ENCODE data around the gene OR1F1. TPM values are rescaled to one million over a fixed set of nuclear protein-coding genes. Genes with fewer than 3 reads are reported as not detected.
"Not testable (repeated sequence)": the region's sequence is repeated elsewhere in the genome, so short reads cannot be mapped to it uniquely, and the experiment has no call there.

OR1F1 gene
- total RNA-seq, 1 donor from 2014 or later, result not detected

DNA sequence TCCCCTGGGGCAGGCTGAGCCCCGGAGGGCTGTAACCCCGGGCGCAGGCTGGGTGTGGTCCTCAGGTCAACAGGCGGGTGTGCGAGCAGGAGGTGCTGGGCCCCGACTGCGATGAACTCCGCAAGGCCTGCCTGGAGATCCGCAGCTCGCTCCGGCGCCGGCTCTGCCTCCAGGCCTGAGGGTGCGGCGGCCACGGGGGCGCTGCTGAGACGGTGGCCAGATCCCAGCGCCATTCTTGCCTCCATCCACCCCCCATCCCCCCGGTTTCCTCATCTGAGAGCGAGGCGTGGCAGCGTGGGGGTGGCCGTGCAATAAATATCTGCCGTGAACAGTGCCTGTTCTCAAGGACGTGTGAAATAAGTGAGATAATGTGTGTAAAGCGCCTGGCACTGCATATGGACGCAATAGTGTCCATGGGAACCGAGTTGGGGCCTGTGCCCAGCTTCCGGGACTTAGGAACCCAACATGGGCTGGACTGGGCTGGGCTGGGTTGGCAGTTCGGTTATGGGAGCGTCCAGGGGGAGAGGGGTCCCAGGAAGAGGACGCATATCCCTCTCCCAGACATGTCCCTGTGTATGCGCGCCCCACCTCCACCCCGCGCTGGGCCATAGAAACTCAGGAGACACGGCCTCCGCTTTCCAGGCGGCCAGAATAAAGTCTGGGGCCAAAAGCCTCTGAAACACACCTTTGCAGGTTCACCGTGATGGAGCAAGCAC lies 38.2 kb upstream of the OR1F1 start:
- DNase-seq (ENCODE audit: low spot score) (peak; percentile 82), ATAC-seq (peak; percentile 48)
- intact Hi-C loops (cut with DNase I), result no loop called here

DNA sequence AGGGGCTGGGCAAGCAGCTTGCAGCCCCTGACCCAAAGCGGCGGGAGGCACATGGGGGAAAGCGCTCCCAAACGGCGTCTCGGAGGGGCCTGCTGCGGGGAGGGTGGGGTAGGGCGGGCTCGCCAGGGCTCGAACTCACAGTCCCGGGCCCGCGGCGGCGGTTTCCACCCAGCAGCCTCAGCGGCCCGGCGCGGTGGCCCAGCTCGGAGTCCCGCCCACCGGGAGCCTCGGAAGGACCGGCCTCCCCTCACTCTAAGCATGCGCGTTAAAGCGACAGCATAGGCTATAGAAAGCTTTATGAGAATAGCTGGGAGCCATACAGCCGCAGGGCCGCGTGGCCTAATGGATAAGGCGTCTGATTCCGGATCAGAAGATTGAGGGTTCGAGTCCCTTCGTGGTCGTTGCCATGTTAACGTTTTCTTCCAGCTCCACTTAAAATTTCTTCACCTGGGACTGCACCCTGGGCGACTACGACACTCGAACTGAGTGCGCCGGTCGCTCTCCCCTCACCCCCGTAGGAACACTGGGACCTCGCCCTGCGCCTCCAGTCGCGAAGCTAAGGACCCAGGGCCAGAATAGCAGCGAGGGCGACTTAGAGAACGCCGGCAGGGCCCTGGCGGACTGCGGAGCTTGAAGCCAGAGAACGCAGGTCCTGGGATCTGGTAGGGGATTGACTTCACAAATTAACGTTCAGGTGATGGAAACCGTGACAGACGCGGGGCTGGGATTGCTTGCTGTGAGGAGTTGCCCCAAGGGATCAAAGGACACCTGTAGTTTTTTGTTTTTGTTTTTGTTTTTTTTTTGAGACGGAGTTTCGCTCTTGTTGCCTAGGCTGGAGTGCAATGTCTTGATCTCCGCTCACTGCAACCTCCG lies 37.4 kb upstream of the OR1F1 start:
- intact Hi-C loops (cut with DNase I), result no loop called here
- peak; percentile 93 for ATAC-seq
- peak; percentile 97 for DNase-seq (ENCODE audit: low spot score)

DNA sequence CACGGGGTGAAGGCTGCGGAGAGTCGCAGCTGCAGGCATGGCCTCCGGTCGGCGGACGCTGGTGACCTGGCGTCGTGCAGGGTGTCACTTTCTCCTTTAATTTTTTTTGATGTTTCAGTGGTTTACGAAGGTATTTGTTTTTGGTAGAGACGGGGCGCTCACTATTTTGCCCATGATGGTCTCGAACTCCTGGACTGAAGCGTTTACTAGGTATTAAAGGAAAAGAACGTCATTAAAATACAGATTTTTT lies 36.1 kb upstream of the OR1F1 start:
- intact Hi-C loops (cut with DNase I), result no loop called here
- no peak for ATAC-seq
- DNase-seq (ENCODE audit: low spot score), result no peak

DNA sequence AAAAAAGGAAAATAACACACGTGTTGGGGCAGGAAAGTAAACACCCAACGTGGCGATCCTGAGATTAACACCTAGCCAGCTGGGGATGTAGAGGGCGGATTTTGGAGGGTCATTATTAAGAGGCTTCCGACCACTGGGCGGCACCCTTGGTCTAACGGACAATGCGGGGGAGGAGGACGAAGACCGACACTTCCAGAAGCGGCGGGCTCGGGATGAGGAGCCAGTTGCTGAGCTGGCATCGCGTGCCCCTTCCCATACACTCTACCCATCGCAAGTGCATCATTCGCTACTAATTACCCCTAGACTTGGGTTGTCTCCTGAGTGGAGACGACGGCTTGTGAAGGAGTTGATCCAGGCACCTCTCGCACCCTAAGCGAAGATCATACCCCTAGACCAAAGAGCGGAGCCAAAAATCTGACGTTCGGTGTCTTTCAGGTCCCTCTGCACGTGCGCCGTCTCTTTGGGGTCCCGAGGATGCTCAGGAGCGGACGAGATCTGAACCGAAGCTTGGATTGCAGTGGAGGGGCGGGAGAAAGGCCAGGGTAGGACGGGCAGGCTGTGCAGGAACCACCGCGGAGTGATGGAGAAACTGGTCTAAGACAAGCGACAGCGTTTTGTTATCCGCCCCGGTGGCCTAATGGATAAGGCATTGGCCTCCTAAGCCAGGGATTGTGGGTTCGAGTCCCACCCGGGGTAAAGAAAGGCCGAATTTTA lies 35.6 kb upstream of the OR1F1 start:
- DNase-seq (ENCODE audit: low spot score), result peak; percentile 95
- peak; percentile 75 for ATAC-seq
- intact Hi-C loops (cut with DNase I), result no loop called here

DNA sequence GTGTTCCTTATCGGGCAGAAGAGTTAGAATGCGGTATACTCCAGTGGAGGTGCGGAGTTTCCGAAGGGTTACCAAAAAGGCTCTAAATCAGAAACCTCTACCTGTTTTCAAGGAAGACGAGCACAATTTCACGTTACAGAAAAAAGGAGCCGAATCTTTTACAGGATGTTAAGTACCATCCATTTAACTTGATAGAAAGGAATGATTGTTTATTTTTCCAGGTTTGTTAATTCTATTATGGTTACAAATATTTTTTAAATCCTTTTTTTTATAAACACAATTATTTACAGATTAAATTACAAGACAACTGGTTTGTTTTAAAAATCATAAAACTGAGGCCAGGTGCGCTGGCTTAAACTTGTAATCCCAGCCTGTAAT lies 35.0 kb upstream of the OR1F1 start:
- ATAC-seq (no peak), DNase-seq (ENCODE audit: low spot score) (no peak)
- intact Hi-C loops (cut with DNase I), result no loop called here

DNA sequence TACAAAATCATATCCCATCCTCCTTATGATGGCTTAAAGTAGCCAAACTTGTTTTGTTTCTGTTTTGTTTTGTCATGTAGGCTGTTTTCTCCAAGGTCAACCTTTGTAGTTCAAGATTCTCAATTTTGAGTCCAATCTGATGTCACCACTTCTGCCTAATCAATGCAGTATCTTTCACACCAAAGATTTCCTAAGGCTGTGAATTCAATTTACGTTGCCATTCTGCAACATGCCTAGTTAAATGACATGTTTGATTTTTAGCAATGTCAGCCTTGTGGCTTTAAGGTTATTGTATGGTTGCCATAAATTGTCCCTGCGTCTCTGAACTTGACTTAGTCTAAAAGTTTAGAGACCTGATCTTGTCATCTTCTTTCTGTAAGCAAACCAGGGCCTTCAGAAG lies 32.8 kb upstream of the OR1F1 start:
- ATAC-seq, result no peak
- no peak for DNase-seq (ENCODE audit: low spot score)
- intact Hi-C loops (cut with DNase I), result no loop called here

DNA sequence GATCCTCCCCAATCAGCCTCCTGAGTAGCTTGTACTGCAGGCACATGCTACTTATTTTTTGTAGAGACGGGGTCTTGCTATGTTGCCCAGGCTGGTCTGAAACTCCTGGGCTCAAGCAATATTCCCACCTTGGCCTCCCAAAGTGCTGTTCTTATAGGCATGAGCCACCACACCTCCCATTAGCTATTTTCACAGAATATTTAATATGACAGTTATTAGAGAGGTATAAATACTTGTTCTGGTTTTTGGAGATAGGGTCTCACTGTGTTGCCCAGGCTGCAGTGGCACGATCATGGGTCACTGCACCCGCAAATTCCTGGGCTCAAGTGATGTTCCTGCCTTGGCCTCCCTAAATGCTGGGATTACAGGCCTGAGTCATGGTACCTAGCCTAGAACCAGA lies 32.0 kb upstream of the OR1F1 start:
- intact Hi-C loops (cut with DNase I), result no loop called here
- no peak for DNase-seq (ENCODE audit: low spot score)
- ATAC-seq, result no peak

DNA sequence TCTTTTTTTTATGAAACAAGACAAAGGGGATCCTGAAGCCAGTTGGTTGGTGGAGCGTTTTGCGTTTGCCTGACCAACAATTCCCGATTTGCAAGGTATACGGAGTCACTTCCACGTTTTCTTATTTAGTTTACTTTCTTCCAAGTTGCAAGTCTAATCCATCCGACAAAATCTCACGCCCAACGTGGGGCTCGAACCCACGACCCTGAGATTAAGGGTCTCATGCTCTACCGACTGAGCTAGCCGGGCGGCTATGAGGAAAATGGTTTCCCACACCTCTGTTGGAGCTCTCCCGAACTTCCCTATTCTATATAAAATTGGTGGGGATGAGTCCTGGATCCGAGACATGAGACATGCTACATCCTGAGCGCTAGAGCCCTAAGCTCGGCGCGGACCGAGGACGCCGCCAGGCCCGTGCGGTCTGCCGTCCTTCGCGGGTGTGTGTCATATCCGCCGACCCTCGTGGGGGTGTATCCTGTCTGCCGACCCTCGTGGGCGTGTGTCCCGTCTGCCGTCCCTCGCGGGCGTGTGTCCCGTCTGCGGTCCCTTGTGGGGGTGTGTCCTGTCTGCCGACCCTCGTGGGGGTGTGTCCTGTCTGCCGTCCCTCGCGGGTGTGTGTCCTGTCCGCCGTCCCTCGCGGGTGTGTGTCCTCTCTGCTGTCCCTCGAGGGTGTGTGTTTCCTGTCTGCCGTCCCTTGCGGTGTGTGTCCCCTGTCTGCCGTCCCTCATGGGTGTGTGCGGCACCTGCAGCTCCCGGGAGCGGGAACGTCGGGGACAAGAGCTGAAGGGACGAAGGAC lies 30.6 kb upstream of the OR1F1 start:
- DNase-seq (ENCODE audit: low spot score) (peak; percentile 82), ATAC-seq (peak; percentile 29)
- intact Hi-C loops (cut with DNase I), result no loop called here

DNA sequence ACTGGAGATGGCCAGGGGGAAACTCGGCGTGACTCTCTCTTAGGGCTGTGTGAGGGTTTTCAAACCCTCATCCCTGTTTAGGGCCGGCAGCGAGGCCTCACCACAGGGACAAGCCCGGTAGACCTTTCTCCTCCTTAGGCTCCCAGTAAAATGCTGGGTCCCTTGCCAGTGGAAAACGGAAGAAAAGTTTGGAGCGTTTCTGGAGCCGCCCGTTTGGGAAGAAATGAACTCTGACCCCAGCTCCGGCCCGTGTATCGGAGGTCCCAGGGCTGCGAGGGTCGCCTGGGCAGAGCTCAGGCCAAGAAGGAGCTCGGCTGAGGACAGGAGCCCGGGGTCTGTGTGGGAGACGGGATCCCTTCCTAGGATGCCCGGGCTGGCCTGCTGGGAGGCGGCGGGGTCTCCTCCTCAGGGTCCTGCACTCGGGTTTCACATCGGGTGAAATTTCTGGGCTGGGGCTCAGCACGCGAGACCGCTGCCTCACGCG lies 29.9 kb upstream of the OR1F1 start:
- ATAC-seq (peak; percentile 36), DNase-seq (ENCODE audit: low spot score) (peak; percentile 66)
- intact Hi-C loops (cut with DNase I), result no loop called here

DNA sequence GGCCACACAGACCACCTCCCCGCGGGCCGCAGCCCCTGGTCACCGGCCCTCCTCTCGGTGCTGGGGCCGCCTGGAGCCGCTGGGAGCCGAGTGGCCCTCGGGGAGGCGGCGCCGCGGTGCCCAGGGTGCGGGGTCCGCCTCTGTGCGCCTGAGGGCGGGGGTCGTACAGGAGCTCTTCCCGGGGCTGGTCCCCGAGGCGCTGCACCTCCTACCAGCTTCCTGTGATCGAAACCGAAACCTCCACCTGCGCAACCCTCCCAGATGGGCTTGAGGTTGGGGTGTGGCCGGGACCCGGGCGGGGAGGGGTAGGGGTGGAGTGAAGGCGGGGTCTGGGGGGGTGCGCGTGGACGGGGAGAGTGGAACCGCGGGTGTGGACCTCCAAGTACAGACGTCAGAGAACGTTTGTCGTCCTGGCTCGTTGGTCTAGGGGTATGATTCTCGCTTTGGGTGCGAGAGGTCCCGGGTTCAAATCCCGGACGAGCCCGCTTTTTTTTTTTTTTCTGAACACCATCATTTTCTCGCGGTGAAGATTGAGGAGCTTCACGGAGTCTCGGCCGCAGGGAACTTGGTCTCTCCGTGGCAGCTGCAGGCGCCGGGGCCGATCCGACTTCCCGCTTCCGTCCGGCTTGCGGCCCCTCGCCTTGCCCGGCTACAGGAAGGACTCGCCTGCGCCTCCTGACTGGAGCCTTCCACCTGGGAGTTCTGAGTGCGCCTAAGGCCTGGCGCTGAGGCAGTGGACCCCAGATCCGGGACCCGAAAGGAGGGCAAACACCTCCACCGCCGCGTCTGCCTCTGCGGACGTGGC lies 29.3 kb upstream of the OR1F1 start:
- ATAC-seq (peak; percentile 93), DNase-seq (ENCODE audit: low spot score) (peak; percentile 91)
- intact Hi-C loops (cut with DNase I), result no loop called here

DNA sequence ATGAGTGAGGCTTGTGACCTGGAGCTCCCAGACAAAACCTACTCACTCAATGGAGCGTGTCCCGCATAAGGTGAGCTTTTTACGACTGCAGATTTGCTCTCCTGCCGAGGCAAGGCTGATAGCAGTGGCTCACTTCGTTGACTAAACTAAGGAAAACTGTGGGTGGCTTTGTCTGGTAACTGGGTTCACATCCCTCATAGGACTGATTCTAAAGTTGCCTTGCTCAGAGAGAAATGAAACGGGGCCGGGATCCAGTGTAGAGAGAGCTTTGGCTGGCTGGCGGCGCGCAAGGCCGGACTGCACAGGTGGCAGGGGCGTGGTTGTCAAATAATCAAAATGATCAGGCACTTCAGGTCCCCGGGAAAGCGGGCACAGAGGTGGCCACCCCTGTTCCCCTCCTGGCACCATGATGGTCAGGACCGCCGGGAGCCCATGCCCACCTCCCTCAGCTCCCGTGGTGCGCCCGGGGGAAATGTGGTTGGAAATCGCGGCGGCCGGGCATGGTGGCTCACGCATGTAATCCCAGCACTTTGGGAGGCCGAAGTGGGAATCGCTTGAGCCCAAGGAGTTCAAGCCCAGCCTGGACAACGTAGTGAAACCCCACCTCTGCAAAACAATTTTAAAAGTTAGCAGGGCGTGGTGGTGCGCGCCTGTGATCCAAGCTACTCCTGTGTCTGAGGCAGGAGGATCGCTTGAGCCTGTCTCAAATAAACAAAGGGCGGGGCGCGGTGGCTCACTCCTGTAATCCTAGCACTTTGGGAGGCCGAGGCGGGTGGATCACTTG lies 26.6 kb upstream of the OR1F1 start:
- intact Hi-C loops (cut with DNase I), result loop anchor here (10.0 kb wide), 1 partner anchor 107 kb away; no protein-coding TSS in a partner anchor
- DNase-seq (ENCODE audit: low spot score) (peak; percentile 54), ATAC-seq (no peak)

DNA sequence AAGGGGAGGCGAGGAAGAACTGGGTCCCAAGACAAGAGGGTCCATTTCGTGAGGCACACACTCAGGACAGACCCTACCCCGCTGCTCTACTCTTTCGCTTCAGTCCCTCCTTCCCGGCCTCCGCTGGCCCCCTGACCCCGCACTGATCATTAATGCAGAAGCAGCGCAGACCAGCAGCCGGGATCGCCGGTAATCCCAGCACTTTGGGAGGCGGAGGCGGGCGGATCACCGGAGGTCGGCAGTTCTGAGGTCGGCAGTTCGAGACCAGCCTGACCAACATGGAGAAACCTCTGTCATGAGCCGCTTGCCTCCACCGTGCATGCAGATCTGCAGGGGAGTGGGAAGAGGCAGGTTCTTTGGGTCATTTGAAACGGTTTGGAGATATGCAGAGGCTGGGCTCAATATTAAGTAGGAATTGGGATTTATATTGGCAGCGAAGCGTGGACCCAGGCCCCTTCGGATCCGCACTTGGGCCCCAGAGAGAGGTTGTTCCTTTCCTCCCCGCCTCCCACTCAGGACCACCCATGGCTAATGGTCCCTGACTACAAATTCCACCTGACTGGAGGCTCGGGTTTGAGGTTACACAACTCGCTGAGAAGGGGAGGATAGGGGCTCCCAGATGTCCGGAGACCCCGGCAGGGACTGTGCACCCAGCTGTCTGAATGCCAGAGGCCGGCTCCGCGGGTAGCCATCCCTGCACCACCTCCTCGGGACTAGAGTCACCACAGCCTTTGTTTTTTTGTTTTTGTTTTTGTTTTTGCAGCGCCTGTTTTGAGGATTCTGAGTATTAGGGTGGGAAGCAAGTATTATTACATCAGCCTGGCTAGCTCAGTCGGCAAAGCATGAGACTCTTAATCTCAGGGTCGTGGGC lies 23.6 kb upstream of the OR1F1 start:
- intact Hi-C loops (cut with DNase I), result loop anchor here (10.0 kb wide), 1 partner anchor 110 kb away; no protein-coding TSS in a partner anchor
- ATAC-seq (no peak), DNase-seq (ENCODE audit: low spot score) (no peak)

DNA sequence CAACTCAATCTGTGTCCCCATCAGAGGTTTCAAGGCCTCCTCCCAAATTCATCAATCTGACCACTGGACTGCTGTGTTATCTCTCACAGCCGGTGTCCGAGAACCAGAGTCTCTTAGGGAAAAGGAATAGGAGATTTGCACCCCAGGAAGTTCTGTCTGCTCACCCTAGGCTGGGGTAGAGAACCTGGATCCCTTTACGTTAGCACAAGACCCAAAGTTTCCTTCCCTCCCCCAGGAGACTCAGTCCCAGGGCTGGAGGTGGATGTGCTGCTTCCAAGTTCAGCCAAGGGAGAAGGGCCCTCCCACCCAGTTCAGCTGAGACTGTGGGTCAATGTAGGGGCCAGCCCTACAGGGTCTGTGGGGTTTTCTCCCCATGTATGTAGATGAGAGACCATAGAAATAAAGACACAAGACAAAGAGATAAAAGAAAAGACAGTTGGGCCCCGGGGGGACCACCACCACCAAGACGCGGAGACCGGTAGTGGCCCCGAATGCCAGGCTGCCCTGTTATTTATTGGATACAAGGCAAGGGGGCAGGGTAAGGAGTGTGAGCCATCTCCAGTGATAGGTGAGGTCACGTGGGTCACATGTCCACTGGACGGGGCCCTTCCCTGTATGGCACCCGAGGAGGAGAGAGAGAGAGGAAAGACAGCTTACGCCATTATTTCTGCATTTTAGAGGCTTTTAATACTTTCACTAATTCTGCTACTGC lies 22.7 kb upstream of the OR1F1 start:
- ATAC-seq (no peak), DNase-seq (ENCODE audit: low spot score) (no peak)
- intact Hi-C loops (cut with DNase I), result loop anchor here (10.0 kb wide), 1 partner anchor 110 kb away; no protein-coding TSS in a partner anchor

DNA sequence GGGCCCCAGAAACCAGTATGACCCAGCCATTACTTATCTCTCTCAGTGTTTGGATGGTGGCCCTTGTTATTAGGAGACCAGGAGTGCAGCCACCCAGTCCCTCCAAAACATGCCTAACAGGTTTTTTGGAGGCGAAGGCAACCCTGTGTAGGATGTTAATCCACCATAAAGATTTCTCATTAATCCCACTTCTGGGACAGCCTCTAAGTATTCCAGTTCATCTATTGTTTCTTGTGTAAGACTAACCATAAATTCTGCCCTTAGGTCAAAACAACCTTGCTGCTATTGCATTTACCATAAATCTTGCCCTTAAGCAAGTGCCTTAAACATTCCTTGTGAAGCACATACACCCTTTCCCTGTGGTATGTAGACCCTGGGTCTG lies 21.5 kb upstream of the OR1F1 start:
- no peak for ATAC-seq
- intact Hi-C loops (cut with DNase I), result loop anchor here (10.0 kb wide), 1 partner anchor 112 kb away; no protein-coding TSS in a partner anchor
- no peak for DNase-seq (ENCODE audit: low spot score)

DNA sequence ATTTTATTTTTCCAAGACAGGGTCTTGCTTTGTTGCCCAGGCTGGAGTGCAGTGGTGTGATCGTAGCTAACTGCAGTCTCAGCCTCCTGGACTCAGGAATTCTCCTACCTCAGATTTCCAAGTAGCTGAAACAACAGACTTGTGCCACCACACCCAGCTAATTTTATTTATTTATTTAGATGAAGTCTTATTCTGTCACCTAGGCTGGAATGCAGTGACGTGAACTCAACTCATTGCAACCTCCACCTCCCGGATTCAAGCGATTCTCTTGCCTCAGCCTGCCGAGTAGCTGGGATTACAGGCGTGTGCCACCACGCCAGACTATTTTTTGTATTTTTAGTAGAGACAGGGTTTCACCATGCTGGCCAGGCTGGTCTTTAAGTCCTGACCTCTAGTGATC lies 19.3 kb upstream of the OR1F1 start:
- intact Hi-C loops (cut with DNase I), result loop anchor here (10.0 kb wide), 1 partner anchor 114 kb away; no protein-coding TSS in a partner anchor
- DNase-seq (ENCODE audit: low spot score); ATAC-seq: not testable (repeated sequence)
